NOMO-1 treated with dmso at 0.1 percent for 144 hours (cell line): Measurements from ENCODE around the gene SEC24A.
"Not testable (repeated sequence)": the region's sequence is repeated elsewhere in the genome, so short reads cannot be mapped to it uniquely, and the experiment has no call there.

ENCODE experiments used
- DNase-seq: peaks from one replicate; lab custom pipeline; 2025; ENCODE audit not compliant: unreplicated experiment; lab: John Stamatoyannopoulos, UW

Gene SEC24A

GRCh38 chr5:134738963-134739661, 90.5 kb downstream of the SEC24A start:
- DNase-seq, result peak; percentile 14

GRCh38 chr5:134741052-134741451, 92.5 kb downstream of the SEC24A start:
- no peak for DNase-seq

- DNase-seq, result no peak
Observed at GRCh38 chr5:134742134-134742533, 93.5 kb downstream of the SEC24A start.

GRCh38 chr5:134749415-134749814, 100.8 kb downstream of the SEC24A start:
- no peak for DNase-seq

- DNase-seq, result no peak
Observed at GRCh38 chr5:134758176-134758503, 109.6 kb downstream of the SEC24A start.

GRCh38 chr5:134758504-134759341, 110.1 kb downstream of the SEC24A start, which contains the start of gene DDX46:
TSS of gene DDX46 (plus strand) at chr5:134758779. CDS start at chr5:134758939, 160 bp downstream.
- peak; percentile 88 for DNase-seq

GRCh38 chr5:134767528-134768291, 119.1 kb downstream of the SEC24A start:
- not testable (repeated sequence) for DNase-seq

GRCh38 chr5:134769206-134769605, 120.6 kb downstream of the SEC24A start:
- no peak for DNase-seq

GRCh38 chr5:134772461-134773125, 124.0 kb downstream of the SEC24A start:
- DNase-seq, result no peak

- peak; percentile 41 for DNase-seq
Observed at GRCh38 chr5:134777366-134777765, 128.8 kb downstream of the SEC24A start.
